Body of pancreas (tissue), 4 donors: ENCODE results near the gene SLC17A6. TPM values are rescaled to one million over a fixed set of nuclear protein-coding genes. Genes with fewer than 3 reads are reported as not detected.

Experiments
- ATAC-seq: fragments of 150-250 bp; one replicate; pipeline ENCODE4 v1.9.1; 2016
- DNase-seq, 4 donors: peaks; one replicate each; pipeline ENCODE4 v3.0.0-alpha.2; 2019
- H3K27ac ChIP-seq, 4 donors: fragments of 200-600 bp; sonication (generic); 1 replicate in 3 of 4; 2 replicates in 1 of 4; pipeline versions ENCODE4 v1.5.1 to v1.6.1; 2016 to 2019; ENCODE audit warnings: mild to moderate bottlenecking in 1 of 4, mixed read lengths in 1 of 4, moderate library complexity in 1 of 4
- H3K27me3 ChIP-seq, 2 donors: fragments of 200-600 bp; sonication (generic); one replicate each; pipeline ENCODE4 v1.6.0; 2016; ENCODE audit warnings: mild to moderate bottlenecking in 1 of 2
- H3K36me3 ChIP-seq, 2 donors: fragments of 200-600 bp; sonication (generic); replicated peaks in 1 of 2; 2 replicates each; pipeline ENCODE4 v1.5.1; 2016; ENCODE audit warnings: low read depth in 2 of 2; ENCODE audit not compliant: insufficient read depth in 1 of 2
- H3K4me1 ChIP-seq: fragments of 200-600 bp; sonication (generic); one replicate; pipeline ENCODE4 v1.6.0; 2016
- H3K4me3 ChIP-seq, 2 donors: fragments of 200-600 bp; sonication (generic); 1 replicate in 1 of 2; 2 replicates in 1 of 2; pipeline ENCODE4 v1.5.1; 2016 to 2019
- H3K9me3 ChIP-seq, 3 donors: fragments of 200-600 bp; sonication (generic); 1 replicate in 2 of 3; 2 replicates in 1 of 3; pipeline ENCODE4 v1.5.1; 2016
- POLR2A ChIP-seq, 3 donors: fragments of 450-650 bp; IDR thresholded peaks; one replicate each; pipeline ENCODE4 v1.6.1; 2016; ENCODE audit warnings: antibody characterized with exemption in 3 of 3, mild to moderate bottlenecking in 2 of 3
- WGBS, 2 donors: methylation state at CpG; one replicate each; pipeline ENCODE4 v1.1.5; 2017; 5-methylcytosine and 5-hydroxymethylcytosine counted together
- intact Hi-C: fragments of 100-400 bp; cut with DNase I; formaldehyde crosslinking; loops from one replicate; pipeline ENCODE4 v1.15.1; 2023
- total RNA-seq, 2 donors: library from RNA; depleted of rRNA; stranded (reverse); fragments of >200 nt; gene quantifications; one replicate each; pipeline ENCODE4 v1.1.0, GENCODE V29; 2016
- TF ChIP-seq, protein P1 (sequence below), 7 experiments: fragments of 450-650 bp in 4 of 7; fragments of 200-600 bp in 3 of 7; sonication (generic) in 3 of 7; IDR thresholded peaks; one replicate each; pipeline ENCODE4 v1.5.1; 2016 to 2019; ENCODE audit warnings: antibody characterized with exemption in 7 of 7

Gene SLC17A6
- total RNA-seq, 2 donors from 2014 or later: not detected

- intact Hi-C loops: no loop called here
- 65 to 77% methylated on average over 5 of the region's 5 CpGs for WGBS, 2 donors
- H3K9me3 ChIP-seq: no peaks in the 10 kb centered on the region
- no peak overlapping the region for H3K4me3 ChIP-seq
- H3K27ac ChIP-seq: no peak overlapping the region
- no peak for ATAC-seq
- TF ChIP-seq, protein P1, sequence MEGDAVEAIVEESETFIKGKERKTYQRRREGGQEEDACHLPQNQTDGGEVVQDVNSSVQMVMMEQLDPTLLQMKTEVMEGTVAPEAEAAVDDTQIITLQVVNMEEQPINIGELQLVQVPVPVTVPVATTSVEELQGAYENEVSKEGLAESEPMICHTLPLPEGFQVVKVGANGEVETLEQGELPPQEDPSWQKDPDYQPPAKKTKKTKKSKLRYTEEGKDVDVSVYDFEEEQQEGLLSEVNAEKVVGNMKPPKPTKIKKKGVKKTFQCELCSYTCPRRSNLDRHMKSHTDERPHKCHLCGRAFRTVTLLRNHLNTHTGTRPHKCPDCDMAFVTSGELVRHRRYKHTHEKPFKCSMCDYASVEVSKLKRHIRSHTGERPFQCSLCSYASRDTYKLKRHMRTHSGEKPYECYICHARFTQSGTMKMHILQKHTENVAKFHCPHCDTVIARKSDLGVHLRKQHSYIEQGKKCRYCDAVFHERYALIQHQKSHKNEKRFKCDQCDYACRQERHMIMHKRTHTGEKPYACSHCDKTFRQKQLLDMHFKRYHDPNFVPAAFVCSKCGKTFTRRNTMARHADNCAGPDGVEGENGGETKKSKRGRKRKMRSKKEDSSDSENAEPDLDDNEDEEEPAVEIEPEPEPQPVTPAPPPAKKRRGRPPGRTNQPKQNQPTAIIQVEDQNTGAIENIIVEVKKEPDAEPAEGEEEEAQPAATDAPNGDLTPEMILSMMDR (IDR thresholded peaks at IDR 0.05): no peak
- no peak for TF ChIP-seq POLR2A (IDR thresholded peaks at IDR 0.05)
- H3K27me3 ChIP-seq: no peaks in the 10 kb centered on the region
- H3K4me1 ChIP-seq: no peaks in the 10 kb centered on the region
- DNase-seq: no peak
- no peaks in the 10 kb centered on the region for H3K36me3 ChIP-seq
Observed at GRCh38 chr11:22390283-22390655, 52.1 kb downstream of the SLC17A6 start.

GRCh38 chr11:22392561-22392960 is 54.4 kb downstream of the SLC17A6 start:
- no peaks in the 10 kb centered on the region for H3K36me3 ChIP-seq
- DNase-seq (no peak), ATAC-seq (no peak)
- no peaks in the 10 kb centered on the region for H3K9me3 ChIP-seq
- TF ChIP-seq, protein P1 (IDR thresholded peaks at IDR 0.05): no peak
- TF ChIP-seq POLR2A (IDR thresholded peaks at IDR 0.05): no peak
- H3K4me3 ChIP-seq: no peak overlapping the region
- no peaks in the 10 kb centered on the region for H3K4me1 ChIP-seq
- H3K27ac ChIP-seq: no peak overlapping the region
- intact Hi-C loops: no loop called here
- no peaks in the 10 kb centered on the region for H3K27me3 ChIP-seq

GRCh38 chr11:22405377-22405776 is 67.2 kb downstream of the SLC17A6 start:
- no peak overlapping the region for H3K4me3 ChIP-seq
- no peaks in the 10 kb centered on the region for H3K27me3 ChIP-seq
- no peak for TF ChIP-seq POLR2A (IDR thresholded peaks at IDR 0.05)
- TF ChIP-seq, protein P1 (IDR thresholded peaks at IDR 0.05): no peak
- 56 to 67% methylated on average over 3 of the region's 3 CpGs for WGBS, 2 donors
- H3K36me3 ChIP-seq: no peaks in the 10 kb centered on the region
- ATAC-seq (no peak), DNase-seq (no peak)
- H3K9me3 ChIP-seq: no peaks in the 10 kb centered on the region
- H3K4me1 ChIP-seq: no peaks in the 10 kb centered on the region
- no peak overlapping the region for H3K27ac ChIP-seq
- intact Hi-C loops: no loop called here

GRCh38 chr11:22407267-22407666 is 69.1 kb downstream of the SLC17A6 start:
- intact Hi-C loops: no loop called here
- WGBS, 2 donors: 81 to 86% methylated on average over 1 of the region's 1 CpG
- TF ChIP-seq POLR2A (IDR thresholded peaks at IDR 0.05): no peak
- TF ChIP-seq, protein P1 (IDR thresholded peaks at IDR 0.05): no peak
- Histone ChIP-seq H3K27ac (no peak overlapping the region), H3K4me3 (no peak overlapping the region), H3K4me1 (no peaks in the 10 kb centered on the region), H3K36me3 (no peaks in the 10 kb centered on the region), H3K27me3 (no peaks in the 10 kb centered on the region), H3K9me3 (no peaks in the 10 kb centered on the region)
- DNase-seq (no peak), ATAC-seq (no peak)

DNA sequence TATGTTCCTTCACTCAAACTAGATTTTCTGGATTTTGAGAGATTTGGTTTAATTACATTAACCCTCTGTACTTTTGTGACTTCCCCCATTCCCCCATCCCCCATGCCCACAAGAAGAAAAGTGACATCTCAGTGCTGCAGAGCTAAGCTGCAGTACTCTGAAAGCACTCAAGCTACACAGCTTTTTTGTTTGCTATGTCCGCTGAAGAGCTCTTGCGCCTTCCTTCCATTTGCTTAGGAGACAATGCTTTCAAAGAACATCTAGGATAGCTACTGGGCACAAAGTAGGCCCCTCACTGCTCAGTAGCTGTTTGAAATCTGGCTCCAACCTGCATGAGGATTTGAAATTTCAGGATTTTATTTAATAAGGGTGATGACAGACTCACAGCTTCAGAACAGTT is 69.7 kb downstream of the SLC17A6 start:
- DNase-seq: no peak
- no peaks in the 10 kb centered on the region for H3K9me3 ChIP-seq
- no peak overlapping the region for H3K4me3 ChIP-seq
- ATAC-seq: no peak
- H3K36me3 ChIP-seq: no peaks in the 10 kb centered on the region
- TF ChIP-seq POLR2A (IDR thresholded peaks at IDR 0.05): no peak
- no peaks in the 10 kb centered on the region for H3K27me3 ChIP-seq
- H3K27ac ChIP-seq: no peak overlapping the region
- intact Hi-C loops: no loop called here
- 82 to 94% methylated on average over 2 of the region's 2 CpGs for WGBS, 2 donors
- no peaks in the 10 kb centered on the region for H3K4me1 ChIP-seq
